Bronchial epithelial cell (primary cell): ENCODE data around the gene TRIM2. TPM values are rescaled to one million over a fixed set of nuclear protein-coding genes. Genes with fewer than 3 reads are reported as not detected.

Experiments used
- DNase-seq: peaks from one replicate; pipeline ENCODE4 v3.0.0-alpha.2; 2010; ENCODE audit warnings: low read depth
- FAIRE-seq: peaks from 2 replicates; lab custom pipeline; 2011; peaks lifted over from hg19 to GRCh38; lab: Jason Lieb, UNC
- H3K27me3 ChIP-seq: 2 replicates; pipeline ENCODE4 v1.5.1; 2011; ENCODE audit warnings: low read length; ENCODE audit not compliant: control insufficient read depth, insufficient read depth
- H3K36me3 ChIP-seq: 2 replicates; pipeline ENCODE4 v1.5.1; 2011; ENCODE audit warnings: low read length; ENCODE audit not compliant: control insufficient read depth, insufficient read depth
- H3K4me3 ChIP-seq: 2 replicates; pipeline ENCODE4 v1.5.1; 2011; ENCODE audit warnings: mild to moderate bottlenecking, low read depth, low read length, control low read depth
- total RNA-seq: library from RNA; depleted of rRNA; stranded (reverse); fragments of >200 nt; gene quantifications from 2 replicates; pipeline ENCODE4 v1.2.1, GENCODE V29; 2014
- TF ChIP-seq, protein P1 (sequence below): IDR thresholded peaks from 2 replicates; pipeline ENCODE4 v1.5.1; 2011; ENCODE audit warnings: mild to moderate bottlenecking, moderate library complexity, low read length, control low read depth, inconsistent platforms; ENCODE audit not compliant: insufficient read depth, severe bottlenecking

The TRIM2 gene
- total RNA-seq, 1 donor from 2014 or later: 7.1 TPM

DNA sequence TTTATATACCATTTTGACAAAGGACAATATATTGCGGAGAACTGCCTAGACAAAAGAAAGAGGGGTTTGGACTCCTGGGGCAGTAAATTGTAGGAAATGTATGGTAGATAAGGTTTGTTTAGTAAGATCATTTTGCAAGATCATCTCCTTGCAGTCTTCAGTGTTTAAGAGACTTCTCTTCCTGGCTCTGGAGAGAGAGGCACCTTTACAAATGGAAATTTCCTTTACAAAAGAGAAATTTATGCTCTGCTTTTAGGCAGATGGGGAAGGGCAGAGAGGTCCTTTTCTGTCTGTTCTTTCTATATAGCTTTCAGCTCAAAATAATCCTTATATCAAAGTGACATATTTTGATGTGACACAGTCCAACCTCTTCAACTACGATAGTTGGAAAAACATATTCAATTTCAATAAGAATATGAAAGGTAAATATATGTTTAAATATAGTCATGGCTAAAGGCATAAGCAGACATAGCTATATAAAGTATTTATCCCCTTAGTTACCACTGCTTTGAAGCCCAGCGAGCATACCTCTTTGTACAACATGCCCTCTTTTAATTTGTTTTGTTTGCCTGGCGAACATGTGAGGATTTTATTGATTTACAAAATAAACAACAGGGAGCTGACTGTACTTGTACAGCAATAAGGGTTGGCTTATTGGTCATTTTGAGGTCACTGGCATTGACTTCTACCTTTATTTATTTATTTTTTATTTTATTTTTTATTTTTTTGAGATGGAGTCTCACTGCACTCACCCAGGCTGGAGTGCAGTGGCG is 65.2 kb downstream of the TRIM2 start:
- no peak overlapping the region for H3K4me3 ChIP-seq
- H3K27me3 ChIP-seq: no peaks in the 10 kb centered on the region
- DNase-seq (no peak), FAIRE-seq (no peak)
- no peaks in the 10 kb centered on the region for H3K36me3 ChIP-seq
- TF ChIP-seq, protein P1, sequence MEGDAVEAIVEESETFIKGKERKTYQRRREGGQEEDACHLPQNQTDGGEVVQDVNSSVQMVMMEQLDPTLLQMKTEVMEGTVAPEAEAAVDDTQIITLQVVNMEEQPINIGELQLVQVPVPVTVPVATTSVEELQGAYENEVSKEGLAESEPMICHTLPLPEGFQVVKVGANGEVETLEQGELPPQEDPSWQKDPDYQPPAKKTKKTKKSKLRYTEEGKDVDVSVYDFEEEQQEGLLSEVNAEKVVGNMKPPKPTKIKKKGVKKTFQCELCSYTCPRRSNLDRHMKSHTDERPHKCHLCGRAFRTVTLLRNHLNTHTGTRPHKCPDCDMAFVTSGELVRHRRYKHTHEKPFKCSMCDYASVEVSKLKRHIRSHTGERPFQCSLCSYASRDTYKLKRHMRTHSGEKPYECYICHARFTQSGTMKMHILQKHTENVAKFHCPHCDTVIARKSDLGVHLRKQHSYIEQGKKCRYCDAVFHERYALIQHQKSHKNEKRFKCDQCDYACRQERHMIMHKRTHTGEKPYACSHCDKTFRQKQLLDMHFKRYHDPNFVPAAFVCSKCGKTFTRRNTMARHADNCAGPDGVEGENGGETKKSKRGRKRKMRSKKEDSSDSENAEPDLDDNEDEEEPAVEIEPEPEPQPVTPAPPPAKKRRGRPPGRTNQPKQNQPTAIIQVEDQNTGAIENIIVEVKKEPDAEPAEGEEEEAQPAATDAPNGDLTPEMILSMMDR: no peak

- FAIRE-seq: no peak
- Histone ChIP-seq H3K4me3 (no peak overlapping the region), H3K36me3 (no peaks in the 10 kb centered on the region), H3K27me3 (no peaks in the 10 kb centered on the region)
- TF ChIP-seq, protein P1: no peak
- no peak for DNase-seq
Observed at GRCh38 chr4:153270361-153270760, 66.1 kb downstream of the TRIM2 start.

- FAIRE-seq: no peak
- H3K27me3 ChIP-seq: no peaks in the 10 kb centered on the region
- H3K36me3 ChIP-seq: no peaks in the 10 kb centered on the region
- H3K4me3 ChIP-seq: no peak overlapping the region
- TF ChIP-seq, protein P1: no peak
- no peak for DNase-seq
Observed at GRCh38 chr4:153271820-153272219, 67.6 kb downstream of the TRIM2 start.

GRCh38 chr4:153273751-153274150 is 69.5 kb downstream of the TRIM2 start:
- Histone ChIP-seq H3K4me3 (no peak overlapping the region), H3K27me3 (no peaks in the 10 kb centered on the region), H3K36me3 (no peaks in the 10 kb centered on the region)
- TF ChIP-seq, protein P1: no peak
- DNase-seq: peak; percentile 22
- FAIRE-seq: no peak

- peak; percentile 72 for DNase-seq
- Histone ChIP-seq H3K4me3 (no peak overlapping the region), H3K27me3 (no peaks in the 10 kb centered on the region), H3K36me3 (no peaks in the 10 kb centered on the region)
- TF ChIP-seq, protein P1: no peak
- FAIRE-seq: no peak
Observed at GRCh38 chr4:153274967-153275366, 70.7 kb downstream of the TRIM2 start.
